Measurements from ENCODE around the gene CCNL2. TPM values are rescaled to one million over a fixed set of nuclear protein-coding genes. Genes with fewer than 3 reads are reported as not detected.

The CCNL2 gene
- total RNA-seq, 1 experiment from 2014 or later, result 173 TPM

- Mint-ChIP-seq H3K36me3 (ENCODE audit: insufficient read depth in 1 of 3, low read depth in 3 of 3) (no peaks in the 10 kb centered on the region), H3K9me3 (no peaks in the 10 kb centered on the region; a peak in 2 of 5 replicates), H3K27ac (peak overlapping the region in 1 of 3 experiments; percentile 28; a peak in 3 of 7 replicates), H3K27me3 (ENCODE audit: low read depth) (peaks cover 42% of the 10 kb centered on the region), H3K4me3 (peak overlapping the region in 1 of 2 experiments; percentile 42; a peak in 3 of 5 replicates), H3K4me1 (peaks cover 28 to 52% of the 10 kb centered on the region in 2 experiments)
- H3K27me3 ChIP-seq (ENCODE audit: insufficient read depth, low read length), result peaks cover 4% of the 10 kb centered on the region; the same call in 1 of the 2 replicates
- H3K4me1 ChIP-seq (ENCODE audit: insufficient read depth, low read length), result peaks cover 2% of the 10 kb centered on the region; the same call in 1 of the 2 replicates
- no peak overlapping the region for H3K9ac ChIP-seq (ENCODE audit: extremely low read depth, insufficient read length, low read length)
- no peaks in the 10 kb centered on the region for H4K20me1 ChIP-seq (ENCODE audit: control insufficient read depth, insufficient read depth, insufficient read length)
- peaks cover 7% of the 10 kb centered on the region for H3K23me2 ChIP-seq (ENCODE audit: insufficient read length, low read depth, low read length, poor library complexity, severe bottlenecking)
- H3K4ac ChIP-seq (ENCODE audit: low read depth, low read length), result no peak overlapping the region
- no peak overlapping the region for H2AFZ ChIP-seq (ENCODE audit: low read length)
- H3T11ph ChIP-seq (ENCODE audit: low read length), result no peak overlapping the region
- H2BK5ac ChIP-seq (ENCODE audit: insufficient read length, low read length), result no peak overlapping the region
- WGBS (ENCODE audit: extremely low coverage, insufficient read length, low lambda C conversion rate), result no CpG with 5 or more reads among the region's 18 CpGs
- H3K23ac ChIP-seq (ENCODE audit: insufficient read length, low read depth, low read length), result no peak overlapping the region
- H4K91ac ChIP-seq (ENCODE audit: insufficient read length, low read depth, low read length), result no peak overlapping the region
- H2BK12ac ChIP-seq (ENCODE audit: insufficient read length, low read depth, low read length), result no peak overlapping the region
- H3K18ac ChIP-seq (ENCODE audit: insufficient read length, low read depth, low read length), result peak overlapping the region; percentile 36
- no peak overlapping the region for H3K56ac ChIP-seq (ENCODE audit: insufficient read length, low read depth, low read length)
- no peak overlapping the region for H2BK120ac ChIP-seq (ENCODE audit: low read depth, low read length, poor library complexity, severe bottlenecking)
- TF ChIP-seq CTCF (conservative IDR thresholded peaks at IDR 0.05), result no peak
- no peak for DNase-seq
- no peak overlapping the region for H2BK15ac ChIP-seq (ENCODE audit: low read depth, low read length)
- no peaks in the 10 kb centered on the region for H3K79me2 ChIP-seq (ENCODE audit: insufficient read depth, low read length)
- H3K9me3 ChIP-seq (ENCODE audit: control insufficient read depth, low read depth, low read length), result no peaks in the 10 kb centered on the region
- H3K4me2 ChIP-seq (ENCODE audit: insufficient read depth, insufficient read length, low read length), result no peak overlapping the region
- no peaks in the 10 kb centered on the region for H3K79me1 ChIP-seq (ENCODE audit: insufficient read depth, low read depth, low read length, poor library complexity, severe bottlenecking)
- H4K8ac ChIP-seq (replicated peaks; ENCODE audit: insufficient read length, low read depth, low read length), result no peak overlapping the region
- H3K14ac ChIP-seq (ENCODE audit: insufficient read depth, low read length), result peak overlapping the region; percentile 59; the same call in 1 of the 2 replicates
- H4K5ac ChIP-seq (ENCODE audit: insufficient read length, low read depth, low read length), result no peak overlapping the region
- H2BK20ac ChIP-seq (ENCODE audit: low read depth, low read length, poor library complexity, severe bottlenecking), result no peak overlapping the region
- no peak overlapping the region for H3K27ac ChIP-seq (ENCODE audit: insufficient read length, low read depth, low read length)
- no peak overlapping the region for H2AK5ac ChIP-seq (ENCODE audit: insufficient read length, low read length)
Measured at GRCh38 chr1:1357871-1358432, 41.2 kb downstream of the CCNL2 start.
